HCT116 (cell line): ENCODE data around the gene MAPK8IP1.

Source experiments
- CEBPB ChIP-seq: IDR thresholded peaks from 2 replicates; pipeline ENCODE4 v1.6.1; 2012; ENCODE audit warnings: low read depth
- CTCF ChIP-seq, 3 experiments: fragments of 200-600 bp in 1 of 3; sonication (generic) in 1 of 3; IDR thresholded peaks in 2 of 3; conservative IDR thresholded peaks in 1 of 3; 2 replicates each; pipeline ENCODE4 v1.5.1; 2012 to 2017; ENCODE audit warnings: low read depth in 2 of 3, low read length in 2 of 3, antibody characterized with exemption in 1 of 3, borderline replicate concordance in 1 of 3, control low read depth in 1 of 3, mild to moderate bottlenecking in 1 of 3, mixed read lengths in 1 of 3, mixed run types in 1 of 3, moderate library complexity in 1 of 3; ENCODE audit not compliant: insufficient read depth in 1 of 3
- EZH2 ChIP-seq: fragments of 200-600 bp; sonication (generic); IDR thresholded peaks from 2 replicates; pipeline ENCODE4 v1.6.1; 2017; ENCODE audit warnings: antibody characterized with exemption, mixed run types
- MAX ChIP-seq: IDR thresholded peaks from 2 replicates; pipeline ENCODE4 v1.6.1; 2012
- POLR2A ChIP-seq: IDR thresholded peaks from 2 replicates; pipeline ENCODE4 v1.7.0; 2011; ENCODE audit warnings: borderline replicate concordance; ENCODE audit not compliant: insufficient read depth, insufficient read length; ENCODE audit errors: extremely low read depth
- POLR2AphosphoS5 ChIP-seq: IDR thresholded peaks from 2 replicates; pipeline ENCODE4 v1.6.1; 2011; ENCODE audit warnings: mild to moderate bottlenecking, low read depth, low read length, moderate library complexity
- REST ChIP-seq: IDR thresholded peaks from 2 replicates; pipeline ENCODE4 v1.6.1; 2012; ENCODE audit warnings: low read depth
- SIN3A ChIP-seq: IDR thresholded peaks from 2 replicates; pipeline ENCODE4 v1.6.1; 2012; ENCODE audit warnings: low read depth
- TCF7L2 ChIP-seq: IDR thresholded peaks from 2 replicates; pipeline ENCODE4 v1.7.0; 2011; ENCODE audit warnings: borderline replicate concordance, inconsistent platforms; ENCODE audit not compliant: insufficient read depth, insufficient read length; ENCODE audit errors: extremely low read depth
- ZBTB33 ChIP-seq: IDR thresholded peaks from 2 replicates; pipeline ENCODE4 v1.6.1; 2011; ENCODE audit warnings: mild to moderate bottlenecking, low read length, moderate library complexity; ENCODE audit not compliant: insufficient replicate concordance; ENCODE audit errors: extremely low read depth

GRCh38 chr11:45899086-45899447 lies 13.6 kb downstream of the MAPK8IP1 start:
- TF ChIP-seq TCF7L2 (no peak), POLR2AphosphoS5 (no peak), EZH2 (no peak), CTCF (IDR thresholded peaks at IDR 0.05 in 2 of 3, conservative IDR thresholded peaks at IDR 0.05 in 1 of 3; ENCODE audit: borderline replicate concordance in 1 of 3, insufficient read depth in 1 of 3, low read depth in 2 of 3, low read length in 2 of 3) (no peak), SIN3A (no peak), POLR2A (no peak), MAX (no peak), ZBTB33 (no peak), CEBPB (no peak), REST (no peak)
